ENCODE results near the gene FBXW9. TPM values are rescaled to one million over a fixed set of nuclear protein-coding genes. Genes with fewer than 3 reads are reported as not detected.

The FBXW9 gene
- total RNA-seq, 3 donors from 2014 or later (not counting 1 experiment from before 2014, with no cell fraction given) = 2.2 to 3.2 (median 2.9) TPM

DNA sequence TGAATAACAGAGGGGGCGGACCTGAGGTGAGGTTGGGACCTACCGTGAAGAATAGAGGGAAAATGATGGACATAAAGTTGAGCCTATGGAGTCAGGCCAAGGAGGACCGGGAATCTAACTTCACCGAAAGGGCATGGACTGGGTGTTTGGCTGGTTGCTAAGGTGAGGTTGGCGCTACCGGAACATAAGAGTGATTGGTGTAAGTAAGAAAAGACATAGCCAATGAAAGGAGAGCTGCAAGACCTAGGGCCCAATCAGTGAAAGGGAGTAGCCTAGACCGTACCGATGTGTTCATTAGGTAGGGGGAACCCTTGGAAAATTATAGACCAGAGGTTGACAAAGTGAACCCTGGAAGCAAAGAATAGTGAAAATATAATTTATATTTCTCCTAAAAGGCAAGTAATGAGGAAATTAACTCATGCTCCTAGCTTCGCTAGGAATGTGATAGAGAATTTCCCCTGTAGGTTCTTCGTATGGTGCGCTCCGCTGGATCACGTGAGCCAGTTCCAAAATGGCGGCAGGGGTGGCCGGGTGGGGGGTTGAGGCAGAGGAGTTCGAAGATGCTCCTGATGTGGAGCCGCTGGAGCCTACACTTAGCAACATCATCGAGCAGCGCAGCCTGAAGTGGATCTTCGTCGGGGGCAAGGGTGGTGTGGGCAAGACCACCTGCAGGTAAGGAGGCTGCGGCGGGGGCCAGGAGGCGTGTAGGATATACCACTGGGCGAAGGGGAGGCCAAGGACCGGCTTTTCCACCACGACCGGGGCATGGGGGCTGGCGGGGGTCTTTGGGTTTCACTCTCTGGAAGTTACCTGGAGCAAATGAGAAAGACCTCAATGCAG is 40.8 kb upstream of the FBXW9 start, which contains the start of gene GET3:
Gene GET3, plus strand, starts transcription at position 503 of the 840 bp plus-strand sequence. Its CDS starts 9 bp downstream, at position 512.
- Histone ChIP-seq H3K9me3 (ENCODE audit: control insufficient read depth, insufficient read depth, low read length) (no peaks in the 10 kb centered on the region), H3K4me1 (ENCODE audit: control insufficient read depth, insufficient read depth, low read length) (peaks cover 43% of the 10 kb centered on the region), H3K27ac (ENCODE audit: low read length) (peak within 1 kb of the TSS; percentile 83), H3K27me3 (ENCODE audit: control insufficient read depth, insufficient read depth, low read length) (no peaks in the 10 kb centered on the region), H3K36me3 (ENCODE audit: control insufficient read depth, insufficient read depth, low read length) (peaks cover 5% of the 10 kb centered on the region), H3K4me3 (ENCODE audit: low read length) (peak within 1 kb of the TSS; percentile 58)
- DNase-seq = peak; percentile 73 to 92
- Mint-ChIP-seq H3K27me3 (ENCODE audit: low read depth in 2 of 2) (no peaks in the 10 kb centered on the region), H3K36me3 (no peaks in the 10 kb centered on the region), H3K27ac (peak within 1 kb of the TSS; percentile 90 to 92), H3K9me3 (no peaks in the 10 kb centered on the region), H3K4me1 (peaks cover 34 to 45% of the 10 kb centered on the region in 2 donors), H3K4me3 (peak within 1 kb of the TSS; percentile 93)
- under 1% methylated on average over 29 of the region's 29 CpGs for WGBS (ENCODE audit: insufficient coverage)
- intact Hi-C loops (cut with micrococcal nuclease) = loop anchor here (2.0 kb wide), 1 partner anchor 56 kb away; no protein-coding TSS in a partner anchor
- TF ChIP-seq, protein P1, sequence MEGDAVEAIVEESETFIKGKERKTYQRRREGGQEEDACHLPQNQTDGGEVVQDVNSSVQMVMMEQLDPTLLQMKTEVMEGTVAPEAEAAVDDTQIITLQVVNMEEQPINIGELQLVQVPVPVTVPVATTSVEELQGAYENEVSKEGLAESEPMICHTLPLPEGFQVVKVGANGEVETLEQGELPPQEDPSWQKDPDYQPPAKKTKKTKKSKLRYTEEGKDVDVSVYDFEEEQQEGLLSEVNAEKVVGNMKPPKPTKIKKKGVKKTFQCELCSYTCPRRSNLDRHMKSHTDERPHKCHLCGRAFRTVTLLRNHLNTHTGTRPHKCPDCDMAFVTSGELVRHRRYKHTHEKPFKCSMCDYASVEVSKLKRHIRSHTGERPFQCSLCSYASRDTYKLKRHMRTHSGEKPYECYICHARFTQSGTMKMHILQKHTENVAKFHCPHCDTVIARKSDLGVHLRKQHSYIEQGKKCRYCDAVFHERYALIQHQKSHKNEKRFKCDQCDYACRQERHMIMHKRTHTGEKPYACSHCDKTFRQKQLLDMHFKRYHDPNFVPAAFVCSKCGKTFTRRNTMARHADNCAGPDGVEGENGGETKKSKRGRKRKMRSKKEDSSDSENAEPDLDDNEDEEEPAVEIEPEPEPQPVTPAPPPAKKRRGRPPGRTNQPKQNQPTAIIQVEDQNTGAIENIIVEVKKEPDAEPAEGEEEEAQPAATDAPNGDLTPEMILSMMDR (IDR thresholded peaks at IDR 0.05) = no peak
- peak; percentile 72 to 85 (median 76) for ATAC-seq

DNA sequence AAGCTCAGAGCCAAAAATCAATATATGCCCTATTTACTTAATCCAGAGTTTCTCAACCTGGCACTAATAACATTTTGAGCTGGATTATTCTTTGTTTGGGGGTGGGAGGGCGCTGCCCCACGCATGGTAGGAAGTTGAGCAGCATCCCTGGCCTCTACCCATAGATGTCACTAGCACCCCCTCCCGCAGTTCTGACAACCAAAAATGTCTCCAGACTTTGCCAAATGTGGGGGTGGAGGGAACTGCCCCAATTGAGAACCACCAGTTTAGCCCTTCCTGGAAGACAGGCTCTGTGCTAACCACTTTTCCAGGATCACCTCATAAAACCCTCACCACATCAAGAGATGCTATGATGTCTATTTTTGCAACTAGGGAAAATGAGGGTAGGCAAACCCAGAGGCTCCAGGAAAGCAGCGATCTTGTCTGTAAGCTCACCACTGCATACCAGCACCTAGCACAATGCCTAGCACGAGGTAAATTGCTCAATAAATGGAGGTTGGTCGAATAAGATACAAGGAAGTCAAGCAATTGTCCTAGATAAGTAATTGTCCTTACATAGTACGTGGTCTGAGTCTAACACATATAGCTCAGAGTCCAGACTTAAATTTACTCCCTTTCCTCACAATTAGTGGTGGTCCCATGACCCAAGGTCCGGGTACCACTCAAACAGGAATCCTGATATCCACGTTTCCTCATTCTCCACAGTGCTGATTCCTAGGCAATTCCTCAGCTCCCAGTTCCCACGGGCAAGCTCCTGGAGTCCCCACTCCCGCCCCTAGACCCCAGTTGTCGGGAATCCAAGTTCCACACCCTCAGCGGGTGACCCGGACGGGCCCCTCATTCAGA is 37.2 kb upstream of the FBXW9 start:
- ATAC-seq (no peak), DNase-seq (peak in 1 of 2 donors; percentile 70)
- peak overlapping the region; percentile 91 for H3K4me3 ChIP-seq (ENCODE audit: low read length)
- H3K9me3 Mint-ChIP-seq = no peaks in the 10 kb centered on the region
- H3K36me3 ChIP-seq (ENCODE audit: control insufficient read depth, insufficient read depth, low read length) = peaks cover 25% of the 10 kb centered on the region
- TF ChIP-seq, protein P1 (IDR thresholded peaks at IDR 0.05) = peak; percentile 20
- peak overlapping the region; percentile 91 for H3K4me3 Mint-ChIP-seq
- peak overlapping the region; percentile 81 for H3K27ac ChIP-seq (ENCODE audit: low read length)
- intact Hi-C loops (cut with micrococcal nuclease) = loop anchor here (1.0 kb wide), 1 partner anchor 10 kb away; the partner anchor contains the start of gene TNPO2
- no peaks in the 10 kb centered on the region for H3K27me3 Mint-ChIP-seq (ENCODE audit: low read depth in 2 of 2)
- H3K4me1 ChIP-seq (ENCODE audit: control insufficient read depth, insufficient read depth, low read length) = peaks cover 60% of the 10 kb centered on the region
- peaks cover 38 to 54% of the 10 kb centered on the region in 2 donors for H3K4me1 Mint-ChIP-seq
- H3K9me3 ChIP-seq (ENCODE audit: control insufficient read depth, insufficient read depth, low read length) = no peaks in the 10 kb centered on the region
- H3K27me3 ChIP-seq (ENCODE audit: control insufficient read depth, insufficient read depth, low read length) = no peaks in the 10 kb centered on the region
- no peaks in the 10 kb centered on the region for H3K36me3 Mint-ChIP-seq
- 0% methylated on average over 13 of the region's 15 CpGs for WGBS (ENCODE audit: insufficient coverage)
- peak overlapping the region; percentile 92 to 97 for H3K27ac Mint-ChIP-seq

DNA sequence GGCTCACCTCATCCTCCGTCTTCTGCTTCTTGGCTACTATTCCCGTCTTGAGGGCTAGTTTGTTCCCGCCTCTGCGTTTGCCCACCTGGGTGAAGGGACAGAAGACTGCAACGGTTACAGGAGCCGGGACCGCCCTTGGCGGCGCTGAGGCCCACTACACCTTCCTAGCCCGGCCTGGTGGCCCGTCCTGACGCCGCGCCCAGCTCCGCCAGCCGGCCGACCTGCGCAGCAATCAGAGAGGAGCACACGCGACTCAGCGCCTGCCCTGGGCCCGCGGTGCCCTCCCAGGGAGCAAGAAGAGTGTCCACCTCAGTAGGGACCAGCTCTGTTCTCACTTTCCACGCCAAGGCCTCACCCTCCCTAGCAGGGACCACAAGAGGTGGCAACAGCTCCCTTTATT is 34.9 kb upstream of the FBXW9 start:
- no peaks in the 10 kb centered on the region for H3K27me3 ChIP-seq (ENCODE audit: control insufficient read depth, insufficient read depth, low read length)
- Mint-ChIP-seq H3K27ac (no peak overlapping the region), H3K4me1 (peaks cover 24 to 32% of the 10 kb centered on the region in 2 donors), H3K4me3 (no peak overlapping the region), H3K27me3 (ENCODE audit: low read depth in 2 of 2) (no peaks in the 10 kb centered on the region), H3K36me3 (no peaks in the 10 kb centered on the region), H3K9me3 (no peaks in the 10 kb centered on the region)
- H3K4me1 ChIP-seq (ENCODE audit: control insufficient read depth, insufficient read depth, low read length) = peaks cover 43% of the 10 kb centered on the region
- no peak overlapping the region for H3K4me3 ChIP-seq (ENCODE audit: low read length)
- 95% methylated on average over 24 of the region's 24 CpGs for WGBS (ENCODE audit: insufficient coverage)
- intact Hi-C loops (cut with micrococcal nuclease) = no loop called here
- TF ChIP-seq, protein P1 (IDR thresholded peaks at IDR 0.05) = no peak
- DNase-seq (no peak), ATAC-seq (no peak)
- H3K27ac ChIP-seq (ENCODE audit: low read length) = no peak overlapping the region
- H3K36me3 ChIP-seq (ENCODE audit: control insufficient read depth, insufficient read depth, low read length) = peaks cover 31% of the 10 kb centered on the region
- no peaks in the 10 kb centered on the region for H3K9me3 ChIP-seq (ENCODE audit: control insufficient read depth, insufficient read depth, low read length)
